ENCODE results near the gene ZNF17.

The ZNF17 gene

DNA sequence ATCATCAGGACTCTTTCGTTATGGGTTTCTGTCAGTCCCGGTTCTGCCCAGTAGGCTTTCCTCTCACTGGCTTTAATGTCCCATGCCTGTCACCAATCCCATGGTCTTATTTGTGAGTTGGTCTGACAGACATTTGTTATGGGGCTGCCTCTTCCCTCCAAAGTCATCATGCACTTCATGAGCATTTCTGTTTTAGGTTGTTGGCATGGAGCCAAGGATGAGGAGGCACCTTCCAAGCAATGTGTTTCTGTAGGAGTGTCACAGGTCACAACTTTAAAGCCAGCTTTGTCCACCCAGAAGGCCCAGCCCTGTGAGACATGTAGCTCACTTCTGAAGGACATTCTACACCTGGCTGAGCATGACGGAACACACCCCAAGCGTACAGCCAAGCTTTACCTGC lies 8.5 kb downstream of the ZNF17 start:
- FAIRE-seq, result no peak
- no peak for DNase-seq (ENCODE audit: insufficient read length, low spot score)
- TF ChIP-seq PAX5 (IDR thresholded peaks at IDR 0.05; ENCODE audit: insufficient read depth, low read length, severe bottlenecking) (no peak), POLR2AphosphoS5 (IDR thresholded peaks at IDR 0.05; ENCODE audit: low read depth, low read length) (no peak), POU2F2 (IDR thresholded peaks at IDR 0.05; ENCODE audit: low read depth, low read length) (no peak), POLR2A (IDR thresholded peaks at IDR 0.05; ENCODE audit: low read depth, low read length) (no peak), TAF1 (IDR thresholded peaks at IDR 0.05; ENCODE audit: low read depth, low read length) (no peak), SPI1 (IDR thresholded peaks at IDR 0.05; ENCODE audit: low read depth, low read length) (no peak)

DNA sequence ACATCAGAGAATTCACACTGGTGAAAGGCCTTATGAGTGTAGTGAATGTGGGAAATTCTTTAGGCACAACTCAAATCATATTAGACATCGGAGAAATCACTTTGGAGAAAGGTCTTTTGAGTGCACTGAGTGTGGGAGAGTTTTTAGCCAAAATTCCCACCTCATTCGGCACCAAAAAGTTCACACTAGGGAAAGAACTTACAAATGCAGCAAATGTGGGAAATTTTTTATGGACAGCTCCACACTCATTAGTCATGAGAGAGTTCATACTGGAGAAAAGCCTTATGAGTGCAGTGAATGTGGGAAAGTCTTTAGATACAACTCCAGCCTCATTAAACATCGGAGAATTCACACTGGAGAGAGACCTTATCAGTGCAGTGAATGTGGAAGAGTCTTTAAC lies 10.1 kb downstream of the ZNF17 start:
- no peak for DNase-seq (ENCODE audit: insufficient read length, low spot score)
- no peak for FAIRE-seq
- TF ChIP-seq POU2F2 (IDR thresholded peaks at IDR 0.05; ENCODE audit: low read depth, low read length) (no peak), PAX5 (IDR thresholded peaks at IDR 0.05; ENCODE audit: insufficient read depth, low read length, severe bottlenecking) (no peak), POLR2AphosphoS5 (IDR thresholded peaks at IDR 0.05; ENCODE audit: low read depth, low read length) (no peak)

DNA sequence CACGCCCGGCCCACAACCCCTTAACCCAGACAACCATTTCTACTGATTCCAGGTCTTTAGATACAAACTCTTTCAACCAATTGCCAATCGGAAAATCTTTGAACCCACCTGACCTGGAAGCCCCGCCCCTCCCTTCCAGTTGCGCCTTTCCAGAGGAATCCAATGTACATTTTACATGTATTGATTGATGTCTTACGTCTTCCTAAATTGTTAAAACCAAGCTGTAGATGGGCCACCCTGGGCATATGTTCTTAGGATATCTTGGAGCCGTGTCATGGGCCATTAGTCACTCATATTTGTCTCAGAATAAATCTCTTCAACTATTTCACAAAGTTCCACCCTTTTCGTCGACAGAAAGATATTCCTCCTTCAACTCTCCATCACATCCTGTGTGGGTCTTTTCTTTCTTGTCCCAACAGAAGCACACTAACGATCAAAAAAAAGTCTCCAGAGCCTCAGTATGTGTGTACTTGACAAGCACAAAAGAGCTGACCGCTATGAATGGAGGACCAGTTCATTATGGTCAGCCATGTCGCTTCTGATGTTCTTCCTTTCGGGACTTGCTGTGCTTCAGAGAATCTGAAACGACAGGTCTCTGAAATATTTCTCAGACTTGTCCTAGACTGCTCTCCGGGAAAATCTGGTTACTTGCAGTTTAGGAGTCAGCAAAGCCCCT lies 23.6 kb downstream of the ZNF17 start:
- FAIRE-seq, result no peak
- TF ChIP-seq SPI1 (IDR thresholded peaks at IDR 0.05; ENCODE audit: low read depth, low read length) (no peak), POLR2AphosphoS5 (IDR thresholded peaks at IDR 0.05; ENCODE audit: low read depth, low read length) (no peak), PAX5 (IDR thresholded peaks at IDR 0.05; ENCODE audit: insufficient read depth, low read length, severe bottlenecking) (no peak), POU2F2 (IDR thresholded peaks at IDR 0.05; ENCODE audit: low read depth, low read length) (no peak), POLR2A (IDR thresholded peaks at IDR 0.05; ENCODE audit: low read depth, low read length) (no peak), TAF1 (IDR thresholded peaks at IDR 0.05; ENCODE audit: low read depth, low read length) (no peak)

DNA sequence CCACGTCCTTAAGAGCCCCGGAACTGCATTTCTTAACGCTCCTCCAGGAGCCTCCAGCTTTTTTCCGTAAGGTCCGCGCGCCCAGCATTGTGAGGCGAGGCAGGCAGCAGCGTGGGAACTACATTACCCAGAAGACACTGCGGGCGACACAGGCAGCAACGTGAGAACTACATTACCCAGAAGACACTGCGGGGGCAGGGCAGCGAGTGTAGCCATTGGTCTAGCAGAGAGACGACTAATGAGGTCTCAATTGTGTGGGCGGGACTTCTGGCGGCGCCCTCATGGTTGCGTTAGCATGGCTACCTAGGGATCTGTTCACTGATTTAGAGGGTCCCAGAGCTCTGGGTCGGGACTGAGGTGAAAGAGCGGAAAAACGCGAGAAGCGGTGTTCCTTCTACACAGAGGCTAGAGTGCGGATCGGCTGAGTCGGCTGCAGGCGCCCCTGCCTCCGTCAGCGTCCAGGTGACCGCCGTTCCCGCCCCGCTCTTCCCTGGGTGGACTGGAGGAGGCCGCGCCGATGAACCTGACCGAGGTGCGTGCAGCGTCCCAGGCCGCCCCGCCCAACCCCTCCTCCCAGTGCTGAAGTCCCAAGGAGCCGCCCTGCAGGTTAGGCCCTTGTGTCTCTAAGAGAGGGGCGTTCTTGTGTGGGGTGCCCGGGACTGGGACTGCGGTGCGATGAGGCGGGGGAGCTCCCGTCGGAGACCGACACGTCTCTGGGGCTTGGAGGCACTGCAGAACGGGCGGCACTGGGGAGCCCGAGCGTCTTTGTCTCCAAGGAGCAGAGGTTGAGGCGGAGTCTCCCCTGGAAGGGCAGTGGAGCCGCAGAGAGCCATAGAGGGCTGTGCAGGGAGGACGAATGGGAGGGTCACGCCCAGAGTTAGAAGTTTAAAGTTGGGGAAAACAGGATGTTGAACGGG lies 24.4 kb downstream of the ZNF17 start, which contains the start of gene ZNF749:
Gene ZNF749, plus strand, starts transcription at position 264 of the 917 bp plus-strand sequence. Its CDS starts 254 bp downstream, at position 518.
- peak; percentile 89 for DNase-seq (ENCODE audit: insufficient read length, low spot score)
- TF ChIP-seq TAF1 (IDR thresholded peaks at IDR 0.05; ENCODE audit: low read depth, low read length) (peak; percentile 65; the same call in 1 of the 2 replicates), SPI1 (IDR thresholded peaks at IDR 0.05; ENCODE audit: low read depth, low read length) (no peak), POU2F2 (IDR thresholded peaks at IDR 0.05; ENCODE audit: low read depth, low read length) (peak; percentile 48), POLR2A (IDR thresholded peaks at IDR 0.05; ENCODE audit: low read depth, low read length) (peak; percentile 50; the same call in 1 of the 2 replicates)
- FAIRE-seq, result peak; percentile 99

More for the DNA sequence above, 23.6 kb downstream of the ZNF17 start:
- no peak for DNase-seq (ENCODE audit: insufficient read length, low spot score)

DNA sequence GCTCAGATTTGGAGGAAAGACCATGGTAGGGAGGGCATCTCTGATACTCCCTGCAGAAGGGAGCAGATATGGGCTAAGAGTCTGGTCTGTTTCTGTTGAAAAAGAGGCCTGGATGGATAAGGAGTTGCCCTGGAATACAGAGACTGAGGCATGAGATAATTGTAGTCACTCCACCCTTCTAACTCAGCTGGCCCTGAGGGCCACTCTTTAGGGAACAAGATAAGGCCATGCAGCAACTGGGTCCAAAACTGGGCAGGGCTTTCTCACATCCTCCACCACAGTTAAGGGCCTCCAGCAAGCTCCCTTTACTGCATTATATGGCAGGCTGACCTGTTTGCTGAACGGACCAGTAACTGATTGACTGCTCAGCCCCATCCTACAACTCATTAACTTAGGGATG lies 25.5 kb downstream of the ZNF17 start:
- no peak for FAIRE-seq
- TF ChIP-seq POU2F2 (IDR thresholded peaks at IDR 0.05; ENCODE audit: low read depth, low read length) (no peak), POLR2AphosphoS5 (IDR thresholded peaks at IDR 0.05; ENCODE audit: low read depth, low read length) (no peak), POLR2A (IDR thresholded peaks at IDR 0.05; ENCODE audit: low read depth, low read length) (no peak), SPI1 (IDR thresholded peaks at IDR 0.05; ENCODE audit: low read depth, low read length) (no peak), PAX5 (IDR thresholded peaks at IDR 0.05; ENCODE audit: insufficient read depth, low read length, severe bottlenecking) (no peak), TAF1 (IDR thresholded peaks at IDR 0.05; ENCODE audit: low read depth, low read length) (no peak)
- DNase-seq (ENCODE audit: insufficient read length, low spot score), result no peak

DNA sequence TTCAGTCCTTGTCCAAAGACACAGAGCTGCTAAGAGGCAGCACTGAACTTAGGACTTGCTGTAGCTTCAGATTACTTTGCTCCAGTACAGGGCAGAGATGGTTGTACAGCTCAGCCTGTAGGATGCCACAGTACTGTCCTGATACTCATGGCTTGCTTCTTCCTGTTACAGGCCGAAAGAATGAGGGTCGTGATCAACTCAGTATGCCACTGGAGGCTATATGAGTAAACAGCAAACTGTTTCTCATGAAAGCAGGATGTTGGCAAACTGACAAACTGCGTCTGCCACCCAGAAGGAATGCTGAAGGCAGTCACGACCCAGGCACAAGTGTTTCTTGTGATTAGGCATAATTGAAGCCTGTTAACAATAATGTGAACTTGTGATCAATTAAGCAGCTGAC lies 27.0 kb downstream of the ZNF17 start:
- DNase-seq (ENCODE audit: insufficient read length, low spot score), result no peak
- TF ChIP-seq POLR2A (IDR thresholded peaks at IDR 0.05; ENCODE audit: low read depth, low read length) (no peak), TAF1 (IDR thresholded peaks at IDR 0.05; ENCODE audit: low read depth, low read length) (no peak), POLR2AphosphoS5 (IDR thresholded peaks at IDR 0.05; ENCODE audit: low read depth, low read length) (no peak), SPI1 (IDR thresholded peaks at IDR 0.05; ENCODE audit: low read depth, low read length) (no peak), PAX5 (IDR thresholded peaks at IDR 0.05; ENCODE audit: insufficient read depth, low read length, severe bottlenecking) (no peak), POU2F2 (IDR thresholded peaks at IDR 0.05; ENCODE audit: low read depth, low read length) (no peak)
- FAIRE-seq, result no peak

DNA sequence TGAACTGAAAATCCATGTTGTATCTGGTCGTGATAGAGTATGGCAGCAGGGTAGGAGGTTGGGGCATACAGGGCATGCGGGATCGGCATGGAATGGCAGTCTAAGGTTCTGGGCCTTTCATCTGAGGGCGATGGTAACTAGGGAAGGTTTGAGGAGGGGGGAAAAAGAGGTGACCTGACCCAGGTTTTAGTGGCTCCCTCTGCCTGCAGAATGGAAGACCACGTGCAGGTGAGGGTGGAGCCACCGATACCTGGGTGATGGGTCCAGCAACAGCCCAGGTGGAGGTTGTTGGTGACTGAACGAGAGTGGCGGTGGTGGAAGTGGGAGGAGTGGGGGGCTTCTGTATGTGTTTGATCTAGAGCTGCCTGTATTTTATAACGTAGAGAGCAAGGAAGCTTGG lies 28.0 kb downstream of the ZNF17 start:
- FAIRE-seq (no peak), DNase-seq (ENCODE audit: insufficient read length, low spot score) (no peak)
- TF ChIP-seq POLR2A (IDR thresholded peaks at IDR 0.05; ENCODE audit: low read depth, low read length), result no peak
- no peak for TF ChIP-seq PAX5 (IDR thresholded peaks at IDR 0.05; ENCODE audit: insufficient read depth, low read length, severe bottlenecking)
- no peak for TF ChIP-seq POU2F2 (IDR thresholded peaks at IDR 0.05; ENCODE audit: low read depth, low read length)
- TF ChIP-seq POLR2AphosphoS5 (IDR thresholded peaks at IDR 0.05; ENCODE audit: low read depth, low read length), result no peak
- no peak for TF ChIP-seq SPI1 (IDR thresholded peaks at IDR 0.05; ENCODE audit: low read depth, low read length)
- TF ChIP-seq TAF1 (IDR thresholded peaks at IDR 0.05; ENCODE audit: low read depth, low read length), result no peak

DNA sequence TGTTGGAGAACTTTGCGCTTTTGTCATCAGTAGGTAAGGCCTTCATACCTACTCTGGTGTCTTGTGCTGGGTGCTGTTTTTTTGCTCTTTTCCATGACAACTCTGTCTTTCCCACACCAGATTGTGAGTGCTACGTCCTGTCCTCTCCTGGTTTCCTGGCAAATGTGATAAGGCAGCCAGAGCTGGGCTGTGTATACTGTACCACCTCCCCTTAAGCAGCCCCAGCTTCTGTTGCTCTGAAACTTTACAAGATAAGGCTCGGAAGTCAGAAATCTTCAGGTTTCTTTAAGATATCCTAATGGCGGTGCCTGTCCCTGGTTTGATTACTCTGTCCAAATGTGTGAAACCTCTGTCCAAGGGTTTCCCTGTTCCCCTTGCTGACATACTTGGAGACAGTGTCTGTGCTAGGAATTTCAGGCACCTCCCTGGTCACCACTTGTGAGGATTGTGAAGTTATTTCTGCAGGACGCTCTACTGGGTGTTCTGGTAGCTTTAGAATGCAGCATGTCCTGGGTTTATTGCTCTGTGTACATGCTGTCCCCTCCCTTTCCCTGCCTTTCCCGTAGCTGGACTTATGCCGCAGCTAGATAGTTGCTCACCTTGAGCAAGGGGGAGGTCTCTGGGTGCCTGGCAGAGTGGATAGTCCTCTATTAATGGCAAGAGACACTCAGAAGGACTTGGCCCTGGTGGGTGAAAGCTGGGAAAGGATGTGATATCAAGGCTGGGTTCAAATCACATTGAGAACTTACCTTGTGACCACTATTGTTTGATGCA lies 31.2 kb downstream of the ZNF17 start:
- FAIRE-seq, result no peak
- TF ChIP-seq POLR2A (IDR thresholded peaks at IDR 0.05; ENCODE audit: low read depth, low read length), result no peak
- TF ChIP-seq POLR2AphosphoS5 (IDR thresholded peaks at IDR 0.05; ENCODE audit: low read depth, low read length), result no peak
- TF ChIP-seq TAF1 (IDR thresholded peaks at IDR 0.05; ENCODE audit: low read depth, low read length), result no peak
- no peak for TF ChIP-seq SPI1 (IDR thresholded peaks at IDR 0.05; ENCODE audit: low read depth, low read length)
- DNase-seq (ENCODE audit: insufficient read length, low spot score), result no peak

Data from GM12891 (cell line).